OCI-LY1 (cell line): ENCODE results near the gene ANKRD26.

ENCODE experiments used
- H2AFZ ChIP-seq: fragments of 200-600 bp; sonication (generic), shearing (Covaris generic); 2 replicates; pipeline ENCODE4 v1.6.0; 2014; ENCODE audit warnings: antibody characterized with exemption, mild to moderate bottlenecking, low read length
- H3F3A ChIP-seq: fragments of 200-600 bp; sonication (generic), shearing (Covaris generic); 2 replicates; pipeline ENCODE4 v1.6.0; 2014; ENCODE audit warnings: mild to moderate bottlenecking, antibody characterized with exemption, low read length, moderate library complexity; ENCODE audit not compliant: insufficient read depth
- H3K27ac ChIP-seq: fragments of 200-600 bp; sonication (generic); 2 replicates; pipeline ENCODE4 v1.5.1; 2014; ENCODE audit warnings: low read length, mixed run types, mild to moderate bottlenecking, low read depth; ENCODE audit not compliant: poor library complexity, severe bottlenecking
- H3K27me3 ChIP-seq: fragments of 200-600 bp; sonication (generic); 2 replicates; pipeline ENCODE4 v1.6.0; 2014; ENCODE audit warnings: antibody characterized with exemption, mild to moderate bottlenecking, low read length, moderate library complexity; ENCODE audit not compliant: insufficient read depth
- H3K36me3 ChIP-seq: fragments of 200-600 bp; sonication (generic); 2 replicates; pipeline ENCODE4 v1.6.1; 2014; ENCODE audit warnings: mild to moderate bottlenecking, antibody characterized with exemption, low read length, moderate library complexity, mixed read lengths; ENCODE audit not compliant: insufficient read depth
- H3K4me1 ChIP-seq: fragments of 200-600 bp; sonication (generic); 2 replicates; pipeline ENCODE4 v1.5.1; 2014; ENCODE audit warnings: mild to moderate bottlenecking, low read length, moderate library complexity; ENCODE audit not compliant: insufficient read depth, severe bottlenecking
- H3K4me2 ChIP-seq: fragments of 200-600 bp; sonication (generic), shearing (Covaris generic); 2 replicates; pipeline ENCODE4 v1.6.1; 2014; ENCODE audit warnings: low read length
- H3K4me3 ChIP-seq: fragments of 200-600 bp; sonication (generic); 2 replicates; pipeline ENCODE4 v1.5.1; 2014; ENCODE audit warnings: low read length, low read depth, mild to moderate bottlenecking, mixed read lengths; ENCODE audit not compliant: poor library complexity, severe bottlenecking
- H3K79me2 ChIP-seq: fragments of 200-600 bp; shearing (Covaris generic); 2 replicates; pipeline ENCODE4 v1.6.1; 2016; ENCODE audit warnings: mixed run types, low read length, mixed read lengths; ENCODE audit not compliant: insufficient read depth
- H3K9ac ChIP-seq: fragments of 200-600 bp; sonication (generic), shearing (Covaris generic); 2 replicates; pipeline ENCODE4 v1.6.1; 2014; ENCODE audit warnings: mild to moderate bottlenecking, low read length, mixed read lengths
- H3K9me2 ChIP-seq: fragments of 200-600 bp; sonication (generic), shearing (Covaris generic); 2 replicates; pipeline ENCODE4 v1.6.1; 2014; ENCODE audit warnings: low read depth, mild to moderate bottlenecking, low read length, mixed read lengths
- H3K9me3 ChIP-seq: fragments of 200-600 bp; shearing (Covaris generic); 2 replicates; pipeline ENCODE4 v1.6.1; 2014; ENCODE audit warnings: low read length, mixed read lengths
- H4K20me1 ChIP-seq: fragments of 200-600 bp; sonication (generic), shearing (Covaris generic); 2 replicates; pipeline ENCODE4 v1.6.0; 2016; ENCODE audit warnings: mild to moderate bottlenecking, low read length; ENCODE audit not compliant: insufficient read depth
- EZH2 ChIP-seq: fragments of 200-600 bp; sonication (generic), shearing (Covaris generic); IDR thresholded peaks from 2 replicates; pipeline ENCODE4 v1.8.0; 2017; ENCODE audit warnings: borderline replicate concordance, mixed run types, mild to moderate bottlenecking, antibody characterized with exemption, low read length, moderate library complexity, mixed read lengths
- TF ChIP-seq, protein P1 (sequence below): fragments of 200-600 bp; sonication (generic), shearing (Covaris generic); IDR thresholded peaks from 2 replicates; pipeline ENCODE4 v1.5.1; 2017; ENCODE audit warnings: mild to moderate bottlenecking, antibody characterized with exemption, low read length, moderate library complexity, mixed read lengths

Gene ANKRD26

DNA sequence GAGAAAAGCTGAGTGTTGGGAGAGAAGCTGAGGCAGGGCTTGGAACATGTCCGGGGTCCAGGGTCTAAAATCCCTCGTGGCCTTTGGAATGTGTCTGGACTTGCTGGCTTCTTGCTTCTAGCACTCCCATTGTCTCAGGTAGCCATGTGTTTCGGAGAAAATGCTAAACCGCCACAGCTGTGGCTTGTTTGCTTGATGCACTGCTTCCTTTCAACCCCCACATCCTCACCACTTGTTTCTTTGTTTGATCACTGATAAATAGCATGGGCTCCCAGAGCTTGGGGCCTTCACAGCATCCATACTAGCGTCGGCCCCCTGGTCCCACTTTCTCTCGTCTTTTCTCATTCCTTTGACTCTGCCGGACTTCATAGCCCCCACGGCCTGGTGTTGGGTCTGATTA lies 102.7 kb downstream of the ANKRD26 start:
- Histone ChIP-seq H3K9ac (no peak overlapping the region), H3K79me2 (no peaks in the 10 kb centered on the region), H3K4me1 (no peaks in the 10 kb centered on the region), H3K27ac (no peak overlapping the region), H3K27me3 (no peaks in the 10 kb centered on the region), H3K4me2 (no peak overlapping the region), H4K20me1 (no peaks in the 10 kb centered on the region), H3F3A (no peaks in the 10 kb centered on the region), H3K4me3 (no peak overlapping the region), H2AFZ (no peak overlapping the region), H3K36me3 (0 out of 2 replicates have a peak, but pooled peaks cover 4% of the 10 kb centered on the region), H3K9me3 (no peaks in the 10 kb centered on the region), H3K9me2 (no peaks in the 10 kb centered on the region)
- TF ChIP-seq, protein P1, sequence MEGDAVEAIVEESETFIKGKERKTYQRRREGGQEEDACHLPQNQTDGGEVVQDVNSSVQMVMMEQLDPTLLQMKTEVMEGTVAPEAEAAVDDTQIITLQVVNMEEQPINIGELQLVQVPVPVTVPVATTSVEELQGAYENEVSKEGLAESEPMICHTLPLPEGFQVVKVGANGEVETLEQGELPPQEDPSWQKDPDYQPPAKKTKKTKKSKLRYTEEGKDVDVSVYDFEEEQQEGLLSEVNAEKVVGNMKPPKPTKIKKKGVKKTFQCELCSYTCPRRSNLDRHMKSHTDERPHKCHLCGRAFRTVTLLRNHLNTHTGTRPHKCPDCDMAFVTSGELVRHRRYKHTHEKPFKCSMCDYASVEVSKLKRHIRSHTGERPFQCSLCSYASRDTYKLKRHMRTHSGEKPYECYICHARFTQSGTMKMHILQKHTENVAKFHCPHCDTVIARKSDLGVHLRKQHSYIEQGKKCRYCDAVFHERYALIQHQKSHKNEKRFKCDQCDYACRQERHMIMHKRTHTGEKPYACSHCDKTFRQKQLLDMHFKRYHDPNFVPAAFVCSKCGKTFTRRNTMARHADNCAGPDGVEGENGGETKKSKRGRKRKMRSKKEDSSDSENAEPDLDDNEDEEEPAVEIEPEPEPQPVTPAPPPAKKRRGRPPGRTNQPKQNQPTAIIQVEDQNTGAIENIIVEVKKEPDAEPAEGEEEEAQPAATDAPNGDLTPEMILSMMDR = no peak
- no peak for TF ChIP-seq EZH2

DNA sequence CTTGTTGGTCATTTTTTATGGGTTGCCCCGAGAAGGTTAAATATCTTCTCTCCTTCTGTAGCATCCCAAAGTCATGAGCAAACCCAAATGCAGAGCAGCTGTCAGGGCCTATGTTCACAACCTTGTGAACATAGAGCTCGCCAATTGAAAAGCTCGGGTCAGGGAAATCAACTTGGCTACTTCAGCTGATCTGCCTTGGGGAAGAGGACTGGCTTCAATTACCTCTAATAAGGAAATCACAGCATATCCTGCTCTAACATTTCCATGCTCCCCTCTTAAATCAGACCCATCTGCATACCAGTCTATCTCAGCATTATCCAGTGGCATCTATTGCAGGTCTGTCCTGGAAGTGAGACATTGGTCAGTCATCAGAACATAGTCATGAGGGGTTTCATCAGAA lies 105.6 kb downstream of the ANKRD26 start:
- Histone ChIP-seq H3K9me2 (no peaks in the 10 kb centered on the region), H3K27ac (no peak overlapping the region), H2AFZ (no peak overlapping the region), H3F3A (no peaks in the 10 kb centered on the region), H3K4me1 (no peaks in the 10 kb centered on the region), H3K4me3 (no peak overlapping the region), H3K9me3 (no peaks in the 10 kb centered on the region), H3K79me2 (no peaks in the 10 kb centered on the region), H3K4me2 (no peak overlapping the region), H3K9ac (no peak overlapping the region), H3K27me3 (no peaks in the 10 kb centered on the region), H3K36me3 (no peaks in the 10 kb centered on the region), H4K20me1 (no peaks in the 10 kb centered on the region)
- TF ChIP-seq, protein P1 = no peak
- no peak for TF ChIP-seq EZH2

DNA sequence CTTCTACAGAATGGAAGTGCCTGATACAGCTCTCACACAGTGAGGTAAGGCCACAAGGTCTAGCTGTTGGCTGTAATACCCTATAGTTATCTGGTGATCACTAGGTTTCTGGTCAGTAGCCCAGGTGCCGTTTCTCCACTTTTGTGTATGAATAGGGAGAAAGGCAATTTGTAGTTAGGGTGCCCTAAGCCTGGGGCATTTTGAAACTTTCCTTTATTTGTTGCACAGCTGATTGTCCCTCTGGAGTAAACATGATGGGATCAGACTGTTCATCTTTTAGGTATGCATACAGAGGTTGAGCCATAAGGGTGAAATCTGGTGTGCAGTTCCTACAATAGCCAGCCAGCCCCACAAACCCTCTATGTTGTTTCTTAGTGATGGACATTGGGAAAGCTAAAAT lies 112.4 kb downstream of the ANKRD26 start:
- no peaks in the 10 kb centered on the region for H3F3A ChIP-seq
- no peaks in the 10 kb centered on the region for H3K79me2 ChIP-seq
- H3K27ac ChIP-seq = no peak overlapping the region
- no peaks in the 10 kb centered on the region for H3K36me3 ChIP-seq
- H3K9me2 ChIP-seq = no peaks in the 10 kb centered on the region
- no peak overlapping the region for H3K4me2 ChIP-seq
- no peaks in the 10 kb centered on the region for H3K4me1 ChIP-seq
- H3K9ac ChIP-seq = no peak overlapping the region
- no peak overlapping the region for H2AFZ ChIP-seq
- no peaks in the 10 kb centered on the region for H3K9me3 ChIP-seq
- no peak overlapping the region for H3K4me3 ChIP-seq
- no peaks in the 10 kb centered on the region for H3K27me3 ChIP-seq
- H4K20me1 ChIP-seq = no peaks in the 10 kb centered on the region
- TF ChIP-seq EZH2 = no peak
- TF ChIP-seq, protein P1 = no peak
